HG02571 (cell line): Measurements from ENCODE around the gene ANAPC16.
"Not testable (repeated sequence)": the region's sequence is repeated elsewhere in the genome, so short reads cannot be mapped to it uniquely, and the experiment has no call there.

Experiments
- ATAC-seq: cut with Tn5 transposase; IDR thresholded peaks from one replicate; pipeline ENCODE4 v1.9.1; 2021; ENCODE audit warnings: mild to moderate bottlenecking, moderate library complexity; ENCODE audit not compliant: unreplicated experiment

The ANAPC16 gene

GRCh38 chr10:72277340-72277995, 61.7 kb downstream of the ANAPC16 start:
- ATAC-seq, result no peak

- no peak for ATAC-seq
Observed at GRCh38 chr10:72277996-72278667, 62.3 kb downstream of the ANAPC16 start.

- no peak for ATAC-seq
Observed at GRCh38 chr10:72278668-72279393, 63.0 kb downstream of the ANAPC16 start.

- not testable (repeated sequence) for ATAC-seq
Observed at GRCh38 chr10:72279587-72279986, 63.8 kb downstream of the ANAPC16 start.

- ATAC-seq, result no peak
Observed at GRCh38 chr10:72283131-72283530, 67.3 kb downstream of the ANAPC16 start.
